ENCODE data around the gene DNASE1L2.

Gene DNASE1L2

DNA sequence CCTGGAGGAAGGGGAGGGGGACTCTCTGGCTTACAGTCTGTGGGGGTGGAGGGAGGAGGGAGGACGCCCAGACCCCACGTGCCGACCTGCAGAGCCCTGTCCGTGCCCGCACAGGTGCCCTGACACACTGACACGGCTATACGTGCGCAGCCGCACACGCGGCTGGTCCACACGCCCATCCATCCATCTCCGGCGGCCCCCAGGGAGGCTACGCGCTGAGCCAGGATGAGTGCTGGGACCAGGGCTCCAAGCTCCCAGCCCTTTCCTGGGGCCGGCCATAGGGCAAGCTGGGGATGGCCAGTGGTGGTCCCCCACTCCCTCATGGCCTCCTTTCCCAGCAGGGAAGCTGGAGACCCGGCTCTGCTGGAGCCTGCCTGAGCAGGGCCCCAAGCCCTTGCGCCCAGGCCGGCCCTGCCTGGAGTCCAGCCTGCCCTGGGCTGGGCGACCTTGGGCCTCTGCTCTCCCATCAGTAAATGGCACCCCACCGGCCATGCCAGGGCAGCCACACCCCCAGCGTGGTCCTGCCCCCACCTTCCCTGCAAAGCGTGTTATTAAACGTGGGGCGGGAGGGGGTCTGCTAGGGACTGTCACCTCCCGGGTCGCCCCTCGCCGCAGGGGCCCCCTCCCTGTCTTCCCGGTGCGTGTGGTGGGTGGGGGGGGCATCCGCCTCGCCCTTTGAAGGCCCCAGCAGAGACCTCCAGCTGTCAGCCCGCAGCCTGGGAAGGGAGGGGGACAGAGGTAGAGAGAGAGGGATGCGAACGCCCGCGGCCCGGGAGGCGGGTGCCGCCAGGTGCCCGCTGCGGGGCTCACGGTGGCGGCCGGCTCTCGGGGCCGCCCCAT is 40.7 kb upstream of the DNASE1L2 start:
- TF ChIP-seq, protein P1, sequence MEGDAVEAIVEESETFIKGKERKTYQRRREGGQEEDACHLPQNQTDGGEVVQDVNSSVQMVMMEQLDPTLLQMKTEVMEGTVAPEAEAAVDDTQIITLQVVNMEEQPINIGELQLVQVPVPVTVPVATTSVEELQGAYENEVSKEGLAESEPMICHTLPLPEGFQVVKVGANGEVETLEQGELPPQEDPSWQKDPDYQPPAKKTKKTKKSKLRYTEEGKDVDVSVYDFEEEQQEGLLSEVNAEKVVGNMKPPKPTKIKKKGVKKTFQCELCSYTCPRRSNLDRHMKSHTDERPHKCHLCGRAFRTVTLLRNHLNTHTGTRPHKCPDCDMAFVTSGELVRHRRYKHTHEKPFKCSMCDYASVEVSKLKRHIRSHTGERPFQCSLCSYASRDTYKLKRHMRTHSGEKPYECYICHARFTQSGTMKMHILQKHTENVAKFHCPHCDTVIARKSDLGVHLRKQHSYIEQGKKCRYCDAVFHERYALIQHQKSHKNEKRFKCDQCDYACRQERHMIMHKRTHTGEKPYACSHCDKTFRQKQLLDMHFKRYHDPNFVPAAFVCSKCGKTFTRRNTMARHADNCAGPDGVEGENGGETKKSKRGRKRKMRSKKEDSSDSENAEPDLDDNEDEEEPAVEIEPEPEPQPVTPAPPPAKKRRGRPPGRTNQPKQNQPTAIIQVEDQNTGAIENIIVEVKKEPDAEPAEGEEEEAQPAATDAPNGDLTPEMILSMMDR (IDR thresholded peaks at IDR 0.05; ENCODE audit: insufficient read depth, low read length, poor library complexity, severe bottlenecking), result no peak
- Histone ChIP-seq H3K4me3 (replicated peaks; ENCODE audit: low read depth, low read length) (peak overlapping the region; percentile 18), H3K27me3 (replicated peaks; ENCODE audit: control insufficient read depth, insufficient read depth, low read length) (peaks cover 2% of the 10 kb centered on the region; the same call in 1 of the 2 replicates), H3K36me3 (ENCODE audit: control insufficient read depth, insufficient read depth, low read length) (no peaks in the 10 kb centered on the region)
- no peak for DNase-seq (ENCODE audit: extremely low read depth, insufficient read length)

DNA sequence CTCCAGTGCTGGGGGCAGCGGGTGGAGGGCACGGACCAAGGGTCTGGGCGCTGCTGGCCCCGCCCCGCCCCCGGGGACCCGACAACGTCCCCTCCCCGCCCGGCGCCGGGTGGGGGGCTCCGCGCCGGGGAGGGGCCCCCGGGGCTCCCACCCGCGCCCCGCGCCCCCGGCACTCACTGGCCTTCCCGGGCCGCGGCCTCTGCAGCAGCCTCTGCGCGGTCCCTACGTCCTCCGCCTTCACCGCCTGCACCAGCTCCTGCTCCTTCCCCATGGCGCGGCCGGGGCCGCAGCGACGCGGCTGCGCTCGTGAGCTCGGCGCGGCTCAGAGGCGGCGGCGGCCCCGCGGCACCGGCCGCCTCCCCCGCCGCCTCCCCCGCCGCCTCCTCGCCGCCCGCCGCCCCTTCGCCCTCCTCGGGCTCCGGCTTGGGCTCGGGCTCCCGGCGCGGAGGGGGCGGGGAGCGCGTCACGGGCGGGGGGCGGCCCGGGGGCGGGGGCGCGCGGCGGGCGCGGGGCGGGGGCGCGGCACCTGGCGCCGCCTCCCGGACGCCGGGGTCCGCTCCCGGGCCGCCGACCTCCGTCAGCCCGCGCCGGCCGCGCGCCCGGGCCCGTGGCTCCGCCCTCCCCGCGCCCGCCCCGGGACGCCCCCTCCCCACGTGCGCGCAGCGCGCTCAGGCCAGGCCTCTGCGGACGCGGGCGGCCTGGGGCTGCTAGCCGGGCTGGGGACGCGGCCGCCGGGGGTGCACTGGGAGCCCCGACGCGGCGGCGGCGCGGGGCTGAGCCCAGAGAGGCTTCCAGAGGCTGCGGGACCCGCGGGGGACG is 39.9 kb upstream of the DNASE1L2 start, which contains the start of gene CASKIN1:
Gene CASKIN1, minus strand, starts transcription at position 444 of the 819 bp plus-strand sequence. Its CDS starts 173 bp downstream, at position 271.
- Histone ChIP-seq H3K27me3 (replicated peaks; ENCODE audit: control insufficient read depth, insufficient read depth, low read length) (peaks cover 2% of the 10 kb centered on the region; the same call in 1 of the 2 replicates), H3K4me3 (replicated peaks; ENCODE audit: low read depth, low read length) (peak within 1 kb of the TSS; percentile 18), H3K36me3 (ENCODE audit: control insufficient read depth, insufficient read depth, low read length) (no peaks in the 10 kb centered on the region)
- TF ChIP-seq, protein P1 (IDR thresholded peaks at IDR 0.05; ENCODE audit: insufficient read depth, low read length, poor library complexity, severe bottlenecking), result no peak
- DNase-seq (ENCODE audit: extremely low read depth, insufficient read length), result no peak

DNA sequence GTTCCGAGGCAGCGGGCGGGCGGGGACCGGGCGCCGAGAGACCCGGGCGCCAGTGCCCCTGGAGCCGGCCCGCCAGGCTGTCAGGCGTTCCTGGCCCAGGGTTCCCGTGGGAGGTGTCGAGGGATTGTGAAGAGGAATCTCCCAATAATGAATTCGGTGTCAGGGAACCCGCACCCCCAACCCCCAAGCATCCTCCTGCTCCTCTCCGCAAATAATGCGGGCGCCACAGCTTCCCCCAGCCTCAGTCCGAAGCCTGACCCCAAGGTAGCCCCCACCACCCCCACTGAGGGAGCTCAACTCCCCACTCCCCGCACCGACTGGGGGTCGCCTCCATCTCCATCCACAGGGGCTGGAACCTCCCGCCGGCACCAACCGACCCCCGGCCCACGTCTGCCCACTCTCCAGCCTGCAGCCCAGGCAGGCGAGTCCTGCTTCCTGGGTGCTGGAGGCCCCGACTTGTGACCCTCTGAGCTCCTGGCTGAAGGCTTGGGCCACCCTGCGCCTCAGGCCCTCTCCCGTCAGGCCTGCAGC is 39.2 kb upstream of the DNASE1L2 start:
- TF ChIP-seq, protein P1 (IDR thresholded peaks at IDR 0.05; ENCODE audit: insufficient read depth, low read length, poor library complexity, severe bottlenecking), result no peak
- no peak for DNase-seq (ENCODE audit: extremely low read depth, insufficient read length)
- Histone ChIP-seq H3K4me3 (replicated peaks; ENCODE audit: low read depth, low read length) (no peak overlapping the region), H3K27me3 (replicated peaks; ENCODE audit: control insufficient read depth, insufficient read depth, low read length) (peaks cover 2% of the 10 kb centered on the region; the same call in 1 of the 2 replicates), H3K36me3 (ENCODE audit: control insufficient read depth, insufficient read depth, low read length) (no peaks in the 10 kb centered on the region)

DNA sequence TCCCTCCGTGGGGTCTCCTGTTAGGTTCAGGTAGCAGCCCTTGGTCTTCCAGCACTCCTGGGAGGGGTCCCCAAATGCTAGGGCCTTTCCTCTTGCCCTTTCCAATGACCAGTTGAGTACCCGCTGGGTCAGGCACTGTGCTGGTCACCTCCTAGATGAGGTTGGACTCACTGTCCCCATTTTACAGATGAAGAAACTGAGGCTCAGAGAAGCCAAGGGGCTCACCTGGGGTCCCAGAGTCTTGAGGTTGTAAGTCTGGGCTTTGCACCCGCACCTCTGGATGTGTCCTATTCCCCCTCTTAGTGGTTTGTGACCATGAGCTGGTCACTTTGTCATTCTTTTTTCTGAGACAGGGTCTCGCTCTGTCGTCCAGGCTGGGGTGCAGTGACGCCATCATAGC is 38.5 kb upstream of the DNASE1L2 start:
- H3K27me3 ChIP-seq (replicated peaks; ENCODE audit: control insufficient read depth, insufficient read depth, low read length), result peaks cover 2% of the 10 kb centered on the region; the same call in 1 of the 2 replicates
- no peaks in the 10 kb centered on the region for H3K36me3 ChIP-seq (ENCODE audit: control insufficient read depth, insufficient read depth, low read length)
- TF ChIP-seq, protein P1 (IDR thresholded peaks at IDR 0.05; ENCODE audit: insufficient read depth, low read length, poor library complexity, severe bottlenecking), result no peak
- H3K4me3 ChIP-seq (replicated peaks; ENCODE audit: low read depth, low read length), result no peak overlapping the region
- no peak for DNase-seq (ENCODE audit: extremely low read depth, insufficient read length)

DNA sequence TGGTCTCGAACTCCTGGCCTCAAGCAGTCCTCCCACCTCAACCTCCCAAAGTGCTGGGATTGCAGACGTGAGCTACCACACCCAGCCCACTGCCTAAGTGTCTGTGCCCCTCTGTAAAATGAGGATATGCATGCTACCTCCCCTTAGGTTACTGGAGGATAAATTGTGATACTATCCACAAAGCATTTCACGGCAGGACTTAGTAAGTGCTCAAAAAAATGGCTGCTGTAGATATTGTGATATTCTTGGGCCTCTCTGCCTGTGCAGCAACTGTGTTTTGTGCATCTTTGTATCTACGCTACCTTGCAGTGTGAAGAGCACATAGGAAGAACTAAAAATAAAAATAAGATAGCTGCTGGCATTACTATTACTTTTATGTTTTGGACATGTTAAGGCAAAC is 38.0 kb upstream of the DNASE1L2 start:
- no peak for DNase-seq (ENCODE audit: extremely low read depth, insufficient read length)
- Histone ChIP-seq H3K4me3 (replicated peaks; ENCODE audit: low read depth, low read length) (no peak overlapping the region), H3K27me3 (replicated peaks; ENCODE audit: control insufficient read depth, insufficient read depth, low read length) (peaks cover 2% of the 10 kb centered on the region; the same call in 1 of the 2 replicates), H3K36me3 (ENCODE audit: control insufficient read depth, insufficient read depth, low read length) (no peaks in the 10 kb centered on the region)
- TF ChIP-seq, protein P1 (IDR thresholded peaks at IDR 0.05; ENCODE audit: insufficient read depth, low read length, poor library complexity, severe bottlenecking), result no peak

All from GM06990 (cell line).